ENCODE results near the gene PLEKHG4.

Gene PLEKHG4

DNA sequence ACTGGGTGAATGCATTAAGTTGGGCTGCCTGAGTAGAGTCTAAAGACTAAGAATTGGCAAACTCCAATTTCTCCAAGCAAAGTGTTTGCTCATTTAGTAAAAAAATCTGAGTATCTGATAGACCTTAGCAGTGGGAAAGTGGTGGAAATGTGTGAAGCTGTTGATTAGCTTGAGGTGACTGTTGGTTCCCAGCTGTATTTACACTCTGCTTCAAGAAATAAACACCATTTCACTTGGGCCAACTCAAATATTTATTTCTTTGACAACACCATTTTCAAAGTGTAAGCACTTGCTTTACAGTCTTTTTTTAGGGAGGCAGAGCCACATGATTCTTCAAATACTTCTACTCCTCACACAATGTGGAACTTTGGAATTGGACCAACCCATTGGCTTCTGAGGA lies 38.5 kb downstream of the PLEKHG4 start:
- in situ Hi-C loops (cut with MboI; ENCODE audit: low sequenced_read_pairs), result no loop called here

DNA sequence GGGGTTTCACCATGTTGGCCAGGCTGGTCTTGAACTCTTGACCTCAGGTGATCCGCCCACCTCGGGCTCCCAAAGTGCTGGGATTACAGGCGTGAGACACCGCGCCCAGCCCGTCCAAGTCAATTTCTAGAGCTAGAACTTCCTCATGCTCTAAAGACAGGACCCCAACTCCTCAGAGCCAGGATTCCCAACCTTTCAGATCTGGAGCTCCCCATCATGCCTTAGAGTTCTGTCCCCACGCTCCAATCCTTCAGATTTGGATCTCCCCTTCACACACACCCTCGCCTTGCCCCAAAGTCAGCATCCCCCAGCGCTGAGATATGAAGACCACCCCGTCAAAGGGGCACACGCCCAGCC lies 46.8 kb downstream of the PLEKHG4 start:
- in situ Hi-C loops (cut with MboI; ENCODE audit: low sequenced_read_pairs), result no loop called here

DNA sequence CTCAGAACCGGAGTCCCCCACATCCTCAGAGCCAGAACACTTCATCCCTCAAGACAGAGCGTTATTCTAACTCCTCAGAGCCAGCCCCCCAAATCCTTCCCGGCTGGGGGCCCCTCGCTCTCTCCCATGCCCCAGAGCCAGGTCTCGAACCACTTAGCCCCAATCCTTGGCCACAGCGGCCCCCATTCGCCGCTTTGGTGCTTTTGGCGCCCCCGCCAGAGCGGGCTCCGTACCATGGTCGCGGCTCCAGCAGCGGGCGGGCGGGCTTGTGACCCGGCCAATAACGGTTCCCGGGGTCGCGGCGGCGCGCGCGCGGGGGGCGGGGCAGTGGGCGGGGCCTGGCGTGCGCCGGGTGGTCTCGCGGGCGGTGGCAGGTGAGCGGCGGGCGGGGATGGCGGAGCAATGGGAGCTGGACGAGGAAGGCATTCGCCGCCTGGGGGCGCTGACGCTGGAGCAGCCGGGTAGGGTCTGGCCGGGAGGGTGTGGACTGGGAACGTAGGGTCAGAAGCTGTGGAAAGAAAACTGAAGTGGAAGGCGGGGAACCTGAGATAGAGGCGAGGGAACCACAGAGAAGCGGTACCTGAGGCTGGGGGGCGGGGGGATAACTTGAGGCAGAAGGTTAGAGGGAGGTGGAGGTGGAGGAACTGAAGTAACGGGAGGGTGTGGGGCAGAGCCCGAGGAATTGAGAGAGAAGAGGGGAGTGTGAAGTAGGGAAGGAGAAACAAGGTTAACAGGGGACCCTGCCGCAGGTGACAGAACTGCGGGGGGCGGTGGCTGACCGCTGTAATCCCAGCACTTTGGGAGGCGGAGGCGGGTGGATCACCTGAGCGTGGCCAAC lies 47.4 kb downstream of the PLEKHG4 start, which contains the start of the genes KCTD19 and LRRC36:
KCTD19 (minus strand) TSS at position 270 of the 838 bp plus-strand sequence; CDS start at position 236, 34 bp downstream.
LRRC36 (plus strand) TSS at position 344 of the 838 bp plus-strand sequence; CDS start at position 392, 48 bp downstream.
- in situ Hi-C loops (cut with MboI; ENCODE audit: low sequenced_read_pairs), result no loop called here

DNA sequence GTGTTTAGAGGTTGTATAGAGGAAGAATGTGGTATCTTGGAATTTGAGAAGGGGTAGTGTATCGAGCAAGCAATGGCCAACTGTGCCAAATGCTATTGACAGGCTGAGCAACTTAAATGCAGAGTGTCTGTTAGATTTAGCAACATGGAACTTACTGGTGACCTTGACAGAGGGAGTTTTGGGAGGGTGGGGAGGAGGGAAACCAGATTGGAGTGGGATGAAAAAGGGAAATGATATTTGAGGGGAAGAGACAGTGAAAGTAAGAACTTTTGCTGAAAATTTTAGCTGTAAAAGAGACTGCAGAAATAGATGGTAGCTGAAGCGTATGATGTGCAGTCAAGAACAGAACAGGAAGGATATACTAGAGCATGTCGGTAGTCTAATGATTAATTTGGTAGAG lies 48.4 kb downstream of the PLEKHG4 start:
- in situ Hi-C loops (cut with MboI; ENCODE audit: low sequenced_read_pairs), result no loop called here

DNA sequence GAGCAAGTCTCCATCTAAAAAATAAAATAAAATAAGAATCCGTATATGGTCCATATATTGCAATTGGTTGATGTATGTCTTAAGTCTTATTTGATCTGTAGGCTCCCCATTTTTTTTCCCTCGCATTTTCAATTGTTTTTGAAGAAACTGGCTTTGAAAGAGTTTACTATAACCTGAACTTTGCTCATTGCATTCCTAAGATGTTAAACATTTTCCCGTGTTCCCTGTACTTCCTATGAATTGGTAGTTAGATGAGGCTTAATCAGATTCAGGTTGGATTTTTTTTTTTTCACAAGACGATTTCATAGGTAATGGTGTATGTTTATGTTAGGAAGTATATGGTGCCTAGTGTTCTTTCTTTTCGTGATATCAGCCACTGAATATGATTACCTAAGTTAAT lies 50.6 kb downstream of the PLEKHG4 start:
- in situ Hi-C loops (cut with MboI; ENCODE audit: low sequenced_read_pairs), result no loop called here

DNA sequence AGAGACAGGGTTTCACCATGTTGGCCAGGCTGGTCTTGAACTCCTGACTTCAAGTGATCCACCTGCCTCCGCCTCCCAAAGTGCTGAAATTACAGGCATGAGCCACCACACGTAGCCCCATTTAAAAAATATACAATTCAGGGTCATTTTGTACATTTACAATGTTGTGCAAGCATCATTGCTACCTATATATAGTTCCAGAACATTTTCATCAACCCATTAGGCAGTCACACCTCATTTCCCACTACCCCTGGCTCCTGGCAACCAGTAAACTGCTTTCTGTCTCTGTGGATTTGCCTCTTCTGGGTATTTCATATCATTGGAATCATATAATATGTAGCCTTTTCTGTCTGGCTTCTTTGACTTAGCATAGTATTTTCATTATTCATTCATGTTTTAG lies 54.0 kb downstream of the PLEKHG4 start:
- in situ Hi-C loops (cut with MboI; ENCODE audit: low sequenced_read_pairs), result no loop called here

DNA sequence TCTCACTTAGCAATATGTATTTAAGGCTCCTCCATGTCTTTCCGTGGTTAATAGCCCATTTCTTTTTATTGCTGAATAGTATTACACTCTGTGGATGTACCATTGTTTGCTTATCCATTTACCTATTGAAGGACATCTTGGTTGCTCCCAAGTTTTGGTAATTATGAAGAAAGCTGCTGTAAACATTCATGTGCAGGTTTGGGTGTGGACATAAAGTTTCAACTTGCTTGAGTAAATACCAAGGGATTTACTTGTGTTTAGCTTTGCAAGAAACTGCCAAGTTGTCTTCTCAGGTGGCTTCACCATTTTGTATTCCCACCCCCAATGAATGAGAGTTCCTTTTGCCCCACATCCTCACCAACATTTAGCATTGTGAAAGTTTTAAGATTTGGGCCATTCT lies 56.8 kb downstream of the PLEKHG4 start:
- in situ Hi-C loops (cut with MboI; ENCODE audit: low sequenced_read_pairs), result no loop called here

DNA sequence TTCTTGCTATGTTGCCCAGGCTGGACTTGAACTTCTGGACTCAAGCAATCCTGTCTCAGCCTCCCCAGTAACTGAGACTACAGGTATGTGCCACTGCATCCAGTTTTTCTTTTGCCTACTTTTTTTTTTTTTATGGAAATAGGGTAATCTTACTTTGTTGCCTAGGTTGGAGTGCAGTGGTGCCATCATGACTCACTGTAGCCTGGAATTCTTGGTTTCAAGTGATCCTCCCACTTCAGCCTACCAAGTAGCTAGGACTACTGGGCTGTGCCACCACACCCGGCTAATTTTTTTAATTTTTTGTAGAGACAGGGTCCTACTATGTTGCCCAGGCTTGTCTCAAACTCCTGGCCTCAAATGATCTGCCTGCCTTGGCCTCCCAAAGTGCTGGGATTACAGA lies 57.3 kb downstream of the PLEKHG4 start:
- in situ Hi-C loops (cut with MboI; ENCODE audit: low sequenced_read_pairs), result no loop called here

Data from HL-60/S4 (cell line).